K562 (cell line): Measurements from ENCODE around the gene MCU. TPM values are rescaled to one million over a fixed set of nuclear protein-coding genes. Genes with fewer than 3 reads are reported as not detected.

Source experiments
- CHD7 ChIP-seq: fragments of 200-600 bp; sonication (generic); IDR thresholded peaks from one replicate; pipeline ENCODE4 v1.6.1; 2012; ENCODE audit warnings: mild to moderate bottlenecking, low read depth, low read length, inconsistent platforms
- E2F1 ChIP-seq: sonication (generic); formaldehyde crosslinking; IDR thresholded peaks from 2 replicates; pipeline ENCODE4 v1.8.1; 2023; ENCODE audit warnings: mild to moderate bottlenecking, missing genetic modification reagents, moderate library complexity
- GMEB1 ChIP-seq: fragments of 250-450 bp; sonication (Bioruptor Pico); IDR thresholded peaks from 2 replicates; pipeline ENCODE4 v1.4.0; 2020; ENCODE audit warnings: mild to moderate bottlenecking
- KLF16 ChIP-seq: IDR thresholded peaks from 2 replicates; pipeline ENCODE4 v1.6.1; 2016; ENCODE audit warnings: antibody characterized with exemption
- MEF2D ChIP-seq: conservative IDR thresholded peaks from 2 replicates; pipeline ENCODE4 v1.6.1; 2016; ENCODE audit warnings: low read depth, missing genetic modification characterization, missing compliant biosample characterization
- NCOA4 ChIP-seq: fragments of 450-650 bp; IDR thresholded peaks from 2 replicates; pipeline ENCODE4 v1.6.1; 2018; ENCODE audit warnings: mild to moderate bottlenecking; ENCODE audit not compliant: partially characterized antibody
- POLR3G ChIP-seq: IDR thresholded peaks from 2 replicates; pipeline ENCODE4 v1.6.1; 2011; ENCODE audit not compliant: insufficient read length, insufficient replicate concordance; ENCODE audit errors: extremely low read depth
- PTRF ChIP-seq: fragments of 450-650 bp; IDR thresholded peaks from 2 replicates; pipeline ENCODE4 v1.6.1; 2016; ENCODE audit warnings: mild to moderate bottlenecking, missing genetic modification characterization, missing compliant biosample characterization
- RBBP5 ChIP-seq: fragments of 200-600 bp; sonication (generic); IDR thresholded peaks from 2 replicates; pipeline ENCODE4 v1.6.1; 2012; ENCODE audit warnings: borderline replicate concordance, mild to moderate bottlenecking, low read length, control low read depth, inconsistent platforms; ENCODE audit not compliant: insufficient read depth, poor library complexity, severe bottlenecking
- RFX1 ChIP-seq: fragments of 450-650 bp; IDR thresholded peaks from 2 replicates; pipeline ENCODE4 v1.6.1; 2016; ENCODE audit warnings: mild to moderate bottlenecking, moderate library complexity
- ZNF140 ChIP-seq: fragments of 250-450 bp; sonication (Bioruptor Pico); IDR thresholded peaks from 2 replicates; pipeline ENCODE4 v1.8.0; 2021; ENCODE audit warnings: moderate library complexity, mild to moderate bottlenecking, inconsistent platforms
- ZNF766 ChIP-seq: fragments of 200-800 bp; sonication (Bioruptor generic); conservative IDR thresholded peaks from 2 replicates; pipeline ENCODE4 v1.6.1; 2016; ENCODE audit warnings: missing genetic modification characterization, missing compliant biosample characterization
- ZNF830 ChIP-seq: fragments of 250-450 bp; sonication (Bioruptor Pico); IDR thresholded peaks from 2 replicates; pipeline ENCODE4 v1.5.0; 2021; ENCODE audit warnings: mild to moderate bottlenecking
- polyA plus RNA-seq, 8 experiments: library from polyadenylated mRNA; depleted of rRNA in 4 of 8; stranded (reverse) in 5 of 8; unstranded in 3 of 8; fragments of >200 nt; fragmentation: Nextera tagmentation in 2 of 8; fragmentation: Illumina TruSeq in 1 of 8; extraction: Ambion mirVana in 2 of 8; extraction: Trizol in 1 of 8; gene quantifications; 2 replicates each; pipeline versions ENCODE4 v1.2.1 to v1.2.3, GENCODE V29; 2011 to 2014; ENCODE audit warnings: inconsistent platforms in 1 of 8, missing spikeins in 1 of 8
- total RNA-seq, 7 experiments: library from RNA; depleted of rRNA in 6 of 7; stranded (reverse); fragments of >200 nt in 6 of 7; fragmentation: Illumina TruSeq in 2 of 7; extraction: Trizol in 2 of 7; gene quantifications; 2 replicates each; pipeline versions ENCODE4 v1.2.1 to v1.2.3, GENCODE V29; 2011 to 2021; ENCODE audit warnings: low replicate concordance in 1 of 7

Gene MCU
- total and polyA plus RNA-seq, 9 of the 15 experiments (the other 6 are each of a cell fraction or from before 2014, with no cell fraction given) = 8.2 to 88.8 (median 21.3) TPM

- TF ChIP-seq KLF16 (peak; percentile 24), ZNF766 (CRISPR knock-in tag) (peak; percentile 88), ZNF830 (CRISPR knock-in tag) (no peak), PTRF (tag) (peak; percentile 77), CHD7 (no peak), ZNF140 (CRISPR knock-in tag) (no peak), RBBP5 (no peak), RFX1 (no peak), MEF2D (tag) (peak; percentile 79; the same call in 1 of the 2 replicates), GMEB1 (CRISPR knock-in tag) (no peak), NCOA4 (no peak), POLR3G (no peak), E2F1 (no peak)
Observed at GRCh38 chr10:72888151-72888638, 196.3 kb downstream of the MCU start (continued).
